SK-N-SH (cell line): Measurements from ENCODE around the gene KIAA0319L.
A peak's percentile ranks its signal among the peaks of the same experiment; 100 is the strongest.

ENCODE experiments used
- EP300 ChIP-seq, 2 experiments: IDR thresholded peaks; 2 replicates each; pipeline versions ENCODE4 v1.4.0 to v1.6.1; 2012; ENCODE audit warnings: borderline replicate concordance in 1 of 2, low read depth in 1 of 2, low read length in 1 of 2
- MXI1 ChIP-seq: IDR thresholded peaks from 2 replicates; pipeline ENCODE4 v1.6.1; 2012; ENCODE audit warnings: mild to moderate bottlenecking, low read depth, low read length, improper control_type of control experiment
- TAF1 ChIP-seq: IDR thresholded peaks from 2 replicates; pipeline ENCODE4 v1.6.1; 2012; ENCODE audit warnings: low read depth, mild to moderate bottlenecking, low read length, moderate library complexity, borderline replicate concordance
- TF ChIP-seq, protein P1 (sequence below): IDR thresholded peaks from 2 replicates; pipeline ENCODE4 v1.6.1; 2012; ENCODE audit warnings: mild to moderate bottlenecking, low read depth, low read length, moderate library complexity

- no peak for TF ChIP-seq EP300 (IDR thresholded peaks at IDR 0.05; ENCODE audit: borderline replicate concordance in 1 of 2, low read depth in 1 of 2, low read length in 1 of 2)
- TF ChIP-seq, protein P1, sequence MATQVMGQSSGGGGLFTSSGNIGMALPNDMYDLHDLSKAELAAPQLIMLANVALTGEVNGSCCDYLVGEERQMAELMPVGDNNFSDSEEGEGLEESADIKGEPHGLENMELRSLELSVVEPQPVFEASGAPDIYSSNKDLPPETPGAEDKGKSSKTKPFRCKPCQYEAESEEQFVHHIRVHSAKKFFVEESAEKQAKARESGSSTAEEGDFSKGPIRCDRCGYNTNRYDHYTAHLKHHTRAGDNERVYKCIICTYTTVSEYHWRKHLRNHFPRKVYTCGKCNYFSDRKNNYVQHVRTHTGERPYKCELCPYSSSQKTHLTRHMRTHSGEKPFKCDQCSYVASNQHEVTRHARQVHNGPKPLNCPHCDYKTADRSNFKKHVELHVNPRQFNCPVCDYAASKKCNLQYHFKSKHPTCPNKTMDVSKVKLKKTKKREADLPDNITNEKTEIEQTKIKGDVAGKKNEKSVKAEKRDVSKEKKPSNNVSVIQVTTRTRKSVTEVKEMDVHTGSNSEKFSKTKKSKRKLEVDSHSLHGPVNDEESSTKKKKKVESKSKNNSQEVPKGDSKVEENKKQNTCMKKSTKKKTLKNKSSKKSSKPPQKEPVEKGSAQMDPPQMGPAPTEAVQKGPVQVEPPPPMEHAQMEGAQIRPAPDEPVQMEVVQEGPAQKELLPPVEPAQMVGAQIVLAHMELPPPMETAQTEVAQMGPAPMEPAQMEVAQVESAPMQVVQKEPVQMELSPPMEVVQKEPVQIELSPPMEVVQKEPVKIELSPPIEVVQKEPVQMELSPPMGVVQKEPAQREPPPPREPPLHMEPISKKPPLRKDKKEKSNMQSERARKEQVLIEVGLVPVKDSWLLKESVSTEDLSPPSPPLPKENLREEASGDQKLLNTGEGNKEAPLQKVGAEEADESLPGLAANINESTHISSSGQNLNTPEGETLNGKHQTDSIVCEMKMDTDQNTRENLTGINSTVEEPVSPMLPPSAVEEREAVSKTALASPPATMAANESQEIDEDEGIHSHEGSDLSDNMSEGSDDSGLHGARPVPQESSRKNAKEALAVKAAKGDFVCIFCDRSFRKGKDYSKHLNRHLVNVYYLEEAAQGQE: no peak
- TF ChIP-seq MXI1: 0 out of 2 replicates have a peak, but pooled peaks have one; percentile 31
- TF ChIP-seq TAF1: no peak
Measured at GRCh38 chr1:35544976-35545375, 12.2 kb downstream of the KIAA0319L start.
